ENCODE results near the gene DNAH14. TPM values are rescaled to one million over a fixed set of nuclear protein-coding genes. Genes with fewer than 3 reads are reported as not detected.

DNAH14 gene
- total and polyA plus RNA-seq, 2 experiments from 2014 or later = 13.5 to 40.8 TPM

- Histone ChIP-seq H3K36me3 (no peaks in the 10 kb centered on the region), H3K27ac (no peak overlapping the region), H3K27me3 (no peaks in the 10 kb centered on the region), H3K9me3 (ENCODE audit: low read depth) (no peaks in the 10 kb centered on the region), H3K4me3 (no peak overlapping the region), H3K4me1 (ENCODE audit: low read depth) (no peaks in the 10 kb centered on the region)
- DNase-seq (ENCODE audit: low read depth in 1 of 2, low spot score in 1 of 2) = no peak
- TF ChIP-seq CTCF (IDR thresholded peaks at IDR 0.05; ENCODE audit: low read depth, low read length) = no peak
Observed at GRCh38 chr1:225063722-225064121, 134.2 kb downstream of the DNAH14 start.

- no peak overlapping the region for H3K4me3 ChIP-seq
- DNase-seq (ENCODE audit: low read depth in 1 of 2, low spot score in 1 of 2) = no peak
- no peaks in the 10 kb centered on the region for H3K9me3 ChIP-seq (ENCODE audit: low read depth)
- no peak for TF ChIP-seq CTCF (IDR thresholded peaks at IDR 0.05; ENCODE audit: low read depth, low read length)
- H3K27ac ChIP-seq = no peak overlapping the region
- no peaks in the 10 kb centered on the region for H3K27me3 ChIP-seq
- H3K36me3 ChIP-seq = no peaks in the 10 kb centered on the region
- H3K4me1 ChIP-seq (ENCODE audit: low read depth) = no peaks in the 10 kb centered on the region
Observed at GRCh38 chr1:225070972-225071371, 141.5 kb downstream of the DNAH14 start.

GRCh38 chr1:225097175-225097574, 167.7 kb downstream of the DNAH14 start:
- Histone ChIP-seq H3K4me3 (no peak overlapping the region), H3K4me1 (ENCODE audit: low read depth) (no peaks in the 10 kb centered on the region), H3K9me3 (ENCODE audit: low read depth) (no peaks in the 10 kb centered on the region), H3K27me3 (no peaks in the 10 kb centered on the region), H3K36me3 (no peaks in the 10 kb centered on the region), H3K27ac (no peak overlapping the region)
- no peak for DNase-seq (ENCODE audit: low read depth in 1 of 2, low spot score in 1 of 2)
- no peak for TF ChIP-seq CTCF (IDR thresholded peaks at IDR 0.05; ENCODE audit: low read depth, low read length)

- TF ChIP-seq CTCF (IDR thresholded peaks at IDR 0.05; ENCODE audit: low read depth, low read length) = no peak
- no peak for DNase-seq (ENCODE audit: low read depth in 1 of 2, low spot score in 1 of 2)
Observed at GRCh38 chr1:225111000-225111399, 181.5 kb downstream of the DNAH14 start.

GRCh38 chr1:225113265-225113664, 183.8 kb downstream of the DNAH14 start:
- no peak overlapping the region for H3K4me3 ChIP-seq
- no peak overlapping the region for H3K27ac ChIP-seq
- no peaks in the 10 kb centered on the region for H3K27me3 ChIP-seq
- no peak for TF ChIP-seq CTCF (IDR thresholded peaks at IDR 0.05; ENCODE audit: low read depth, low read length)
- no peaks in the 10 kb centered on the region for H3K9me3 ChIP-seq (ENCODE audit: low read depth)
- H3K4me1 ChIP-seq (ENCODE audit: low read depth) = no peaks in the 10 kb centered on the region
- DNase-seq (ENCODE audit: low read depth in 1 of 2, low spot score in 1 of 2) = no peak
- H3K36me3 ChIP-seq = no peaks in the 10 kb centered on the region

More at GRCh38 chr1:225111000-225111399, 181.5 kb downstream of the DNAH14 start:
- no peaks in the 10 kb centered on the region for H3K27me3 ChIP-seq
- H3K36me3 ChIP-seq = no peaks in the 10 kb centered on the region
- H3K4me1 ChIP-seq (ENCODE audit: low read depth) = no peaks in the 10 kb centered on the region
- H3K4me3 ChIP-seq = no peak overlapping the region
- H3K9me3 ChIP-seq (ENCODE audit: low read depth) = no peaks in the 10 kb centered on the region
- H3K27ac ChIP-seq = no peak overlapping the region

Data from cardiac muscle cell (in vitro differentiated cells and primary cell).